KMS-11 (cell line): ENCODE results near the gene PBX3.

Source experiments
- H2AFZ ChIP-seq: fragments of 200-600 bp; sonication (generic); 2 replicates; pipeline ENCODE4 v1.6.1; 2016; ENCODE audit warnings: antibody characterized with exemption, mixed run types, low read depth
- H3K27ac ChIP-seq: fragments of 200-600 bp; sonication (generic); 2 replicates; pipeline ENCODE4 v1.6.1; 2016; ENCODE audit warnings: mild to moderate bottlenecking, mixed run types
- H3K27me3 ChIP-seq: fragments of 200-600 bp; sonication (generic); 2 replicates; pipeline ENCODE4 v1.6.1; 2017; ENCODE audit warnings: mild to moderate bottlenecking, low read depth, mixed run types, moderate library complexity; ENCODE audit not compliant: insufficient read depth
- H3K36me3 ChIP-seq: fragments of 200-600 bp; sonication (generic); 2 replicates; pipeline ENCODE4 v1.6.1; 2017; ENCODE audit warnings: mild to moderate bottlenecking, mixed run types; ENCODE audit not compliant: insufficient read depth
- H3K4me1 ChIP-seq: fragments of 200-600 bp; sonication (generic); 2 replicates; pipeline ENCODE4 v1.6.1; 2016; ENCODE audit warnings: mild to moderate bottlenecking, low read depth, mixed run types; ENCODE audit not compliant: poor library complexity, severe bottlenecking
- H3K4me2 ChIP-seq: fragments of 200-600 bp; sonication (generic); 2 replicates; pipeline ENCODE4 v1.7.0; 2016; ENCODE audit warnings: mild to moderate bottlenecking, mixed run types
- H3K4me3 ChIP-seq: fragments of 200-600 bp; sonication (generic); IDR thresholded peaks from 2 replicates; pipeline ENCODE4 v1.6.1; 2017; ENCODE audit warnings: low read depth, low read length, mixed read lengths; ENCODE audit not compliant: insufficient read depth
- H3K79me2 ChIP-seq: fragments of 200-600 bp; sonication (generic); 2 replicates; pipeline ENCODE4 v1.6.1; 2016; ENCODE audit warnings: low read depth, mixed run types; ENCODE audit not compliant: insufficient read depth
- H3K9ac ChIP-seq: fragments of 200-600 bp; sonication (generic); 2 replicates; pipeline ENCODE4 v1.6.1; 2016; ENCODE audit warnings: mild to moderate bottlenecking, mixed run types
- H4K20me1 ChIP-seq: fragments of 200-600 bp; sonication (generic); 2 replicates; pipeline ENCODE4 v1.6.1; 2016; ENCODE audit warnings: mild to moderate bottlenecking, mixed run types; ENCODE audit not compliant: insufficient read depth
- CTCF ChIP-seq: fragments of 200-600 bp; sonication (generic); conservative IDR thresholded peaks from 2 replicates; pipeline ENCODE4 v1.6.1; 2017; ENCODE audit warnings: low read depth, mild to moderate bottlenecking, antibody characterized with exemption, low read length, moderate library complexity, mixed read lengths

Gene PBX3

GRCh38 chr9:125904155-125904851 is 157.1 kb downstream of the PBX3 start:
- Histone ChIP-seq H3K36me3 (no peaks in the 10 kb centered on the region), H2AFZ (no peak overlapping the region), H3K4me3 (no peak overlapping the region), H3K4me1 (peaks cover 83% of the 10 kb centered on the region), H3K27me3 (no peaks in the 10 kb centered on the region), H3K79me2 (peaks cover 99% of the 10 kb centered on the region), H3K4me2 (no peak overlapping the region), H4K20me1 (peaks cover 58% of the 10 kb centered on the region), H3K27ac (no peak overlapping the region), H3K9ac (no peak overlapping the region)
- no peak for TF ChIP-seq CTCF

GRCh38 chr9:125906144-125906543 is 159.0 kb downstream of the PBX3 start:
- TF ChIP-seq CTCF, result no peak
- Histone ChIP-seq H3K4me2 (no peak overlapping the region), H3K79me2 (peaks cover 99% of the 10 kb centered on the region), H3K4me1 (peaks cover 72% of the 10 kb centered on the region), H4K20me1 (peaks cover 56% of the 10 kb centered on the region), H3K9ac (no peak overlapping the region), H3K36me3 (no peaks in the 10 kb centered on the region), H3K27me3 (no peaks in the 10 kb centered on the region), H3K27ac (no peak overlapping the region), H2AFZ (no peak overlapping the region), H3K4me3 (no peak overlapping the region)

- TF ChIP-seq CTCF, result no peak
- Histone ChIP-seq H3K4me1 (peaks cover 64% of the 10 kb centered on the region), H4K20me1 (peaks cover 58% of the 10 kb centered on the region), H3K4me2 (no peak overlapping the region), H3K4me3 (no peak overlapping the region), H2AFZ (no peak overlapping the region), H3K27me3 (no peaks in the 10 kb centered on the region), H3K79me2 (peaks cover 99% of the 10 kb centered on the region), H3K36me3 (no peaks in the 10 kb centered on the region), H3K27ac (no peak overlapping the region), H3K9ac (no peak overlapping the region)
Observed at GRCh38 chr9:125906893-125907292, 159.7 kb downstream of the PBX3 start.

GRCh38 chr9:125908136-125908535 is 161.0 kb downstream of the PBX3 start:
- no peak for TF ChIP-seq CTCF
- H3K27me3 ChIP-seq, result no peaks in the 10 kb centered on the region
- H2AFZ ChIP-seq, result no peak overlapping the region
- peaks cover 58% of the 10 kb centered on the region for H4K20me1 ChIP-seq
- peaks cover 99% of the 10 kb centered on the region for H3K79me2 ChIP-seq
- no peak overlapping the region for H3K4me3 ChIP-seq
- no peaks in the 10 kb centered on the region for H3K36me3 ChIP-seq
- no peak overlapping the region for H3K27ac ChIP-seq
- H3K9ac ChIP-seq, result no peak overlapping the region
- H3K4me1 ChIP-seq, result peaks cover 52% of the 10 kb centered on the region
- H3K4me2 ChIP-seq, result no peak overlapping the region
